Stimulated activated CD4-positive, alpha-beta T cell treated with anti-CD3 and anti-CD28 coated beads, TNF-alpha, amount 100 ng/mL, for 48 hours (primary cell): ENCODE data around the gene MXRA8.
A peak's percentile ranks its signal among the peaks of the same experiment; 100 is the strongest.
"Not testable (repeated sequence)": the region's sequence is repeated elsewhere in the genome, so short reads cannot be mapped to it uniquely, and the experiment has no call there.

Experiments
- DNase-seq, 3 donors: peaks; one replicate each; pipeline ENCODE4 v3.0.0-alpha.2; 2020; ENCODE audit warnings: low read depth in 3 of 3

MXRA8 gene, protein sequence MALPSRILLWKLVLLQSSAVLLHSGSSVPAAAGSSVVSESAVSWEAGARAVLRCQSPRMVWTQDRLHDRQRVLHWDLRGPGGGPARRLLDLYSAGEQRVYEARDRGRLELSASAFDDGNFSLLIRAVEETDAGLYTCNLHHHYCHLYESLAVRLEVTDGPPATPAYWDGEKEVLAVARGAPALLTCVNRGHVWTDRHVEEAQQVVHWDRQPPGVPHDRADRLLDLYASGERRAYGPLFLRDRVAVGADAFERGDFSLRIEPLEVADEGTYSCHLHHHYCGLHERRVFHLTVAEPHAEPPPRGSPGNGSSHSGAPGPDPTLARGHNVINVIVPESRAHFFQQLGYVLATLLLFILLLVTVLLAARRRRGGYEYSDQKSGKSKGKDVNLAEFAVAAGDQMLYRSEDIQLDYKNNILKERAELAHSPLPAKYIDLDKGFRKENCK

DNA sequence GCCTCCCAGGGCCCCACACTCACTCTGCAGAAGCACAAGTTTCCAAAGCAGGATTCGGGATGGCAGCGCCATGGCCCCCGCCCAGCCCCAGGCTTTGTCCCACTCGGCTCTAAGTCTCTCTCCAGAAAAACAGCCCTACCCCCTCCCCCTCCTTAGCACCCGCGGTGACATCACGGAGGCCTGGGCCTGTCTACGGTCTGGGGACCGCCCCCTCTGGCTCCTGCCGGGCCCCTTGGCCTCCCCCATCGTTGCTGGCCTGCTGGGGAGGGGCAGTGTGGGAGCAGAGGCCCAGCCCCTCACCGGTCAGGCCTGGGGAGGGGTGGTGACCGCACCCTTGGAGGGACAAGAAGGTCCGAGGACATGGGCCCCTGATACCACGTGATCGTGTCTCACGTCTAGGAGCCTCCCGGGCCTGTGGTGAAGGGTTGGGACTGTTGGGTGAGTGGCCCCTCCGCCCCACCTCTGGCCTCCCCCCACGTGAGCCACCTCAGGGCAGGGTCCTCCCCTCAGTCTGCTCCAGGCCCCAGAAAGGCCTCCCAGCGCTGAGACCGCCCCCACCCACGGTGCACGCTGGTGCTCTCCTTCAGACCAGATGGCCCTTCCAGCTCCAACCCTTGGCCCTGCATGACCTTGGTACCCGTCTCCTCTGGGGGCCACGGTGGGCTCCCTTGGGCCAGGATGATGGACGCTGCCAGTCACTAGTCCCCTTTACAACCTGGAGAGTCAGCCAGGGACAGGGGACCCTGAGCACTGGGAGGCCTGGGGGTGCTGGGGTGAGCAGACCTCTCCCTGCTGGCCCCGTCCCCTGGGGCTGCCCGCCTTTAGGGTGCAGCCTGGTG, at the start of gene MXRA8:
TSS of gene MXRA8 (minus strand) at position 123 of the 839 bp plus-strand sequence. CDS start at position 72, 51 bp downstream.
- DNase-seq = no peak

DNA sequence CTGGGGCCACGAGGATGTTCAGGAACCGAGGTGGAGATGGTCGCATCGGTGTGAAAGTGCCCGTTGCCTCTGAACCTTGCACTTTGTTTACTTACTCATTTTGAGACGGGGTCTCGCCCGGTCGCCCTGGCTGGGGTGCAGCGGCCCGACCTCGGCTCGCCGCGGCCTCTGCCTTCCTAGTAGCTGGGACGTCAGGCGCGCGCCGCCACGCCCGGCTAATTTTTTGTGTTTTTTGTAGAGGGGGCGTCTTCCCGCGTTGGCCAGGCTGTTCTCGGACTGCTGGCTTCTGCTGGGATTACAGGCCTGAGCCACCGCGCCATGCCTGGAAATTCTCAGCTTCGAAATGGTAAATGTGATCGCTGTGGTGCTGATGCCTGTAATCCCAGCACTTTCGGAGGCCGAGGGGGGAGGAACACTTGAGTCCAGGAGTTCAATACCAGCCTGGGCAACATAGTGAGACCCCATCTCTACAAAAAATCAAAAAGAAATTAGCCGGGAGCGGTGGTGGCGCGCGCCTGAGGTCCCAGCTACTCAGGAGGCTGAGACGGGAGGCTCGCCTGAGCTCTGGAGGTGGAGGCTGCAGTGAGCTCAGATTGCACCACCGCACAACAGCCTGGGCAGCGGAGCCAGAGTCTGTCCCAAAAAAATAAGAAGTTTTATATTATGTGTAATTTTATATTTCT, 49.4 kb upstream of the MXRA8 start:
- no peak for DNase-seq

DNA sequence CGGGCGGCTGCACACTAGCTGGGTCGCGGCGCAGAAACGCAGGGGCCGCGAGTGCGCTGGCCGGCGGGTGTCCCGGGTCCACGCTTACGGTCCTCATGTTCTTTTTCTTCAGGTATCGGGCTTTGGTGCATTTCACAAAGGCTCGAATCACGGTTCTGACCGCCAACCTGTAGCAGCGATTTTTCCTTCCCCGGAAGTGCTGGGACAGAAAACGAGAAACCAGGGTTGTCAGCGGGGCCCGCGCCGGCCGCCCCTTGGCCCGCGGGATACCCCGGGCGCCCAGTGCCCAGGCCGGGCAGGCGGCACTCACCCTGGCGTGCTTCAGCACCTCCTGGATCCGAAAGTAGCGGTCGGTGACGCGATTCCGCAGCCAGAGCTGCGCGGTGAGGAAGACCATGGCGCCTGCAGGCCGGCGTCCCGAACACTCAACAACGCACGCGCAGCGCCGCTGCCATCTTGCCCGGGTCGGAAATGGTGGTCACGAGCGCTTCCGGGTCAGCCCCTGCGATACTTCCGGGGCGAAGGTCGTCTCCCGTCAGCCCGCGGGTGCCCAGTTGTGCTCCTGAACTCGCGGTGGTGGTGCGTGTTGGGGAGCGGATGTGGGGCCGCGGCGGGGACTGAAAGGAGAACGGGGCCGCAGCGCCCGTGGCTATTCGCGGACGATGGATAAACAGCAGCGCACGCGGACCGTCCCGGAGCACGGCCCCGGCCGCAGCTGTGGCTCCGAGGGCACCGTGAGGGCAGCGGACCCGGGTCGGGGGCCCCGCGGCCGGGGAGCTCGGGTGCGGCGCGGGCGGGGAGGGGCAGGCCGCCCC, 48.7 kb upstream of the MXRA8 start, which contains the start of gene MRPL20:
TSS of gene MRPL20 (minus strand) at position 473 of the 815 bp plus-strand sequence. CDS start at position 397, 76 bp downstream.
- peak; percentile 91 to 93 (median 91) for DNase-seq

DNA sequence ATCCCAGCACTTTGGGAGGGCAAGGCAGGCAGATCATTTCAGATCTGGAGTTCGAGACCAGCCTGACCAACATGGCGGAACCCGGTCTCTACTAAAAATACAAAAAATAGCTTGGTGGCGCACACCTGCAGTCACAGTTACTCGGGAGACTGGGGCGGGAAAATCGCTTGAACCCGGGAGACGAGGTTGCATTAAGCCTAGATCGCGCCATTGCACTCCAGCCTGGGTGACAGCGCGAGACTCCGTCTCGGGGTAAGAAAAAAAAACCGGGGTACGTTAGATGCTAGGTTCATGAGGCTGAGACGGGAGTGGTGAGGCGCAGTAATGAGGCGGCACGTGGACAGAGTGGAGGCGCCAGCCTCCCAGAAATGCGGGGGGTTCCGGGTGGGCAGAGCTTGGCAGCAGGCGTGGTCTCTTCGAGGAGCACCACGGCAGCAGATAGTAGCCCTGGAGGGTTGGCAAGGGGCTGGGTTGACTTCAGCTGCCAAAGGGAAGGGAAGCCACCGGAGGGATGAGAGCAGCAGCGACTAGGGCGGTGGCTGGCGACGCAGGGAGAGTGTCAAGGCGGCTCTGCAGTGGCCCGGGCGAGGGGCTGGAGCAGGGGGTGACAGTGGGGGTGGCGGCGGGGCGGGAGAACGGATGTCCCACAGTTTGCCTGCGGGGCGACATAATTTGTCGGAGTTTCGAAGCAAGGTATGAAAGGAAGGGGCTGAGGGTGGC, 47.9 kb upstream of the MXRA8 start:
- DNase-seq = no peak

DNA sequence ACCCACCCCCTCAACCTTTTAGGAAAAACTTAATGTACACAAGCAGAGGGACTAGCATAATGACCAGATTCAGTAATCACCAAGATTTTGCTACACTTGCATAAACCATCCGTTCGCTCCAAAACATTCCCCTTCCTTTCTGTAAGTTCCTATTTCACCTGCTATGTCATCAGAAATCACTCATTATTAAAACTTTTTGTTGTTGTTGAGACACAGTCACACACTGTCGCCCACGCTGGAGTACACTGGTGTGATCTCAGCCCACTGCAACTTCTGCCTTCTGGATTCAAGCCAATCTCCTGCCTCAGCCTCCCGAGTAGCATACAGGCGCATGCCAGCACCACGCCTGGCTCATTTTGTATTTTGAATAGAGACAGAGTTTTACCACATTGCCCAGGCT, 45.3 kb upstream of the MXRA8 start:
- no peak for DNase-seq

DNA sequence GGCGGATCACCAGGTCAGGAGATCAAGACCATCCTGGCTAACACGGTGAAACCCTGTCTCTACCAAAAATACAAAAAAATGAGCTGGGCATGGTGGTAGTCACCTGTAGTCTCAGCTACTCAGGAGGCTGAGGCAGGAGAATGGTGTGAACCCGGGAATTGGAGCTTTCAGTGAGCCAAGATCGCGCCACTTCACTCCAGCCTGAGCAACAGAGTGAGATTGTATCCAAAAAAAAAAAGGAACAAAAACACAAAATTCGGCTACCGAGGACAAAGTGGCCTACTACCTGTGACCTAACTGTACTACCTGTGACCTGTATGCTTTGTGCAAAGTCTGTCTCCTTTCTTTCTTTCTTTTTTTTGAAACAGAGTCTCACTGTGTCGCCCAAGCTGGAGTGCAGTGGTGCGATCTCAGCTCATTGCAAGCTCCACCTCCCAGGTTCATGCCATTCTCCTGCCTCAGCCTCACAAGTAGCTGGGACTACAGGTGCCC, 44.6 kb upstream of the MXRA8 start:
- DNase-seq = not testable (repeated sequence)

DNA sequence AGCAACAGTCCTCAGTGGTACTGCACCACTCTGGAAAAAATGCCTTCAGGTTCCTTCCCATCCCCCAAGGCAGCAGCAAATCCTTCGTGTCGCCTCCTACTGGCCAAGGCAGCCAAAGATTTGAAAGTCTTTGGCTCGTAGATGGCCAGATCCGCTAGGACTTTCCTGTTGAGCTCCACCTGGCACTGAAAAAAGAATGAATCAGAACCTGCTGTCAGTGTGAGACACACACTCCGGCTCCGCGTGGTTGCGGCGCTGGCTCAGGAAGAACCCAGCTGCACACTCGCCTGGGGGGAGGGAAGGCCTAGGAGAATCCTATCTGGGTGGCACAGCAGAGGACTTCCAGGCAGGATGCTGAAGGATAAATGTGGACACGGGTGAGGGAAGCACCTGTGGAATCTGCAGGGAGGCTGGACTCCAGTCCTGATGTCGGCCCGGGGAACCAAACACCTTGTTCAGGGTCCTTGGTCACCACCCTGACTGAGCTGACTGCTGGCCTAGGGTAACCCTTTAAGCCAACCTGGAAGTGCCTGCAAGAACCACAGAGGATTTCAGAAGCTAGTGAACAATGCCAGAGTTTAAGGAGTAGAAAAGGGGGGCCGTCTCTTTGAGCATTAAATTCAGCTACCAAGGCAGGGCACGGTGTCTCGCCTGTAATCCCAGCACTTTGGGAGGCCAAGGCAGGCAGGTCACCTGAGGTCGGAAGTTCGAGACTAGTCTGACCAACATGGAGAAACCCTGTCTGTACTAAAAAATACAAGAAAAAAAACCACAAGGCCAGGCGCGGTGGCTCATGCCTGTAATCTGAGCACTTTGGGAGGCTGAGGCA, 43.9 kb upstream of the MXRA8 start:
- DNase-seq = peak in 1 of 3 donors; percentile 32

DNA sequence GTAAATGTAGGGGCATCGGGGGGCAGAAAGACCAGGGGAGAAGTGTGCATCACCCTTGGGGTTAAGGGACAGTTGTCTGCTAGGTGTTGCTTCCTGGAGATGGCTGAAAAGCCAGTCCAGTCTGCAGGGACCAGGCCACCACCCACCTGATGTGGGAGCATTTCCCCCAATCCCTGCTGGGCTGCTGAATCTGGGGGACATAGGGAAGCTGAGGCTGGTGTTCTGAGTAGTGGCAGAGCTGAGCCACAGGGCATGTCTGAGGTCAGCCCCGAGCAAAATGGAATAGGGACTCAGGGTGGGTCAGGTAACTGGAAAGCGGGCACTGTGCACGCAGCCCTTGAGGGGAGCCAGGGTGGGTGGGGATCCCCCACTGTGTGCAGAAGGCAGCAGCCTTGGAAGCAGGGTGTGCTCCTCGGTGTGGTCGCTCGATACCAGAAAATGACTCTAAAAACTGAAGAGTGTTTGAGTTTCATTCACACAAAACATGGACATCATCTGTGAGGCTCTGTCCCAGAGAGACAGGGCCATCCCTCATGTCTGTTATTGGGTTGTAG, 43.2 kb upstream of the MXRA8 start:
- DNase-seq = no peak

DNA sequence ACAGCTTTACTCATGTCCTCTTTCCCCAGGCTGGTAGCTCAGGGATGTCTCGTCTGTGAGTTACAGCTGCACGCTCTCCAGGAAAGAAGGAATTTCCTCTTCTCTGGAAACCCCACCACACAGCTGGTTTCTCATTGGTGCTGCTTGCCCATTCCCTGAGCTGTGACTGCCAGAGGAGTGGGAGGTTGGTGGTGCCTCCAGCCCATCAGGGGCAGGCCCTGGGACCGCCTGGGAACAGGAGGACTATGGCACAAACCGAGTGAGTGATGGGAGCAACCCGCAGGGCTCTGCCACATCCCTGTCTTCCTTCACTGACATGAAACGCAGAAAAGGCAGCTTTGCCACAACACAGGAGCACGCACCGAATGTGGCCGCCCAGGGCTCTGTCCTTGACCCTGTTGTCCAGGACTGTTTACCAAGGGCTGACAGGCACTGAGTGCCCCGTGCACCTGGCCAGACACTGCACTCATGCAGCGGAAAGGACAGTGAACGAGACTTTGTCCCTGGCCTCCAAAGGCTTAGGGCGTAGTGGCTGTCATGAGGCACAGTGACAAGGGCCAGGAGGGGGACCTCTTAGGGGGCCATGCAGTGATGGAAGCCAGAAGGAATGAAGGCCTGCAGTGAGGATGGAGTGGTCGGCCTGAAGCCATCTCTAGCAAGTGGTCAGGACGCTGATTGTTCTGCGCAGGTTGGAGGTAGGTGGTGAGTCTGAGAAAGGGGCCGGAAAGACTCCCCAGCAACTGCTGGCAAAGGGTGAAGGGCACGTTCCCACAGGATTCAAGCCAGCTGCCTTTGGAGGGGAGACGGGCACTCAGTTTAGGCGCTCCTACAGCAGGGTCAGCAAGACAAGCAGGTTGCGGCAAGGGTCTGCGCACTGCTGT, 42.5 kb upstream of the MXRA8 start:
- DNase-seq = no peak

DNA sequence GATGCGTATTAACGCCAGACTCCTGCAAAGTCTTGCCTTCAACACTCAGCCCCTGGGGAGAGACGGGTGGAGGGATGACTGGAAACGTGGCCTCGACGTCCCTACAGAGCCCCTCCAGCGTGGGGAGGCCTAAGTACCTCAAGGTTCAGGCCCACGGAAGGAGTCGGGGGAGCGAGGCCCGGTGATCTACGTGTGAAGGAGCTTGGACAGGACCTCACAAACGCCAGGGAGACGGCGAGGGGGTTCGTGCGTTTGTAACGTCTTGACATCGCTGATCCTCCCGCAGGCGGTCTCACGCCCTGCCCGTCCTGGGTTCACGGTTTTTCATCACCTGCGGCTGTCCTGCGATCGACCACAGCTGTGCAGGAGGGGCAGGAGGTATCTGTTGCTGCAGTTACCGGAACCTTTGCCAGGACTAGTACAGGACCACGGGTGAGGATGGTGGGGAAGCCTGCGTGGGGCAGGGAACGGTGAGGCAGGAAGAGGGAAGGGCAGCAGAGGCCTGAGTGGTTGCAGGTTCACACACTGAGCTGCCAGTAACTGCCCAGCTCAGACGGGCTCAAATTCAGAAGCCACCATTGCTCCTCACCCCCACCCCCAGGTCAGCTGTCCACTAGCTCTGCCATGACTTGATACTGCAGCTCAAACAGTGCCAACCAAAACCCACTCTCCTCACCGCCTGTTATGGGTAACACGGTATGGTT, 41.7 kb upstream of the MXRA8 start:
- no peak for DNase-seq

DNA sequence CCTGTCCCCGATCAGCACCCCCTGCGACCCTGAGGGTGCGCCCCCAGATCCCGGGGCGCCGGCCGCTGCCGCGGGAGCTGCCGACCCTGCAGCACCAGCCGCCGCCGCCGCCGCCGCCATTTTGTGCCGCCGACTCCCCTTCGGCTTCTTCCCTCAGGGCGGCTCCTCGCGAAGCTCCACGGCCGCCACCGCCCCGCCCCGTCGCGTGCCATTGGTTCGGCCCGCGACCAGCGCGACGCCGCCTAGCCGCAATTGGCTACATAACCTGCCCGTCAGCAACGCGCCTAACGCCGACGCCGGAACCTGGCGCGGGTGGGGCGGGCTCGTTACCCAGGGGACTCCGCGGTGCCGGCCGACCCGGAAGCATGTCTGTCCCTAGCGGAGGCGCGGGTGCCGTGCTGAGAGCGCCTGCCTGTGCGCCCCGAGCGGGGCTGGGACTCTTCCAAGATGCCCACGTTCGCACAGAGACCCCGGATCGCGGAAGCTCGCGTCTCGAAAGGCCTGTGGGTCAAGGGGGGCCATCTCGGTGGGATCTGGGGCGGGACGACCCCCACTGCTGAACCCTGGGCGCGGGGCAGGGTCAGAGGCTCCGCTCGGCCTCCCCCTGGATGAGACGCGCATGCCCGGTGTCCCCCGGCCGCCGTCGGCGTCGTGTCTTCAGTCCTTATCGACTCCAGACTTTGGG, 41.0 kb upstream of the MXRA8 start, which contains the start of gene CCNL2:
TSS of gene CCNL2 (minus strand) at position 149 of the 685 bp plus-strand sequence. CDS start at position 120, 29 bp downstream.
- peak; percentile 99 for DNase-seq

DNA sequence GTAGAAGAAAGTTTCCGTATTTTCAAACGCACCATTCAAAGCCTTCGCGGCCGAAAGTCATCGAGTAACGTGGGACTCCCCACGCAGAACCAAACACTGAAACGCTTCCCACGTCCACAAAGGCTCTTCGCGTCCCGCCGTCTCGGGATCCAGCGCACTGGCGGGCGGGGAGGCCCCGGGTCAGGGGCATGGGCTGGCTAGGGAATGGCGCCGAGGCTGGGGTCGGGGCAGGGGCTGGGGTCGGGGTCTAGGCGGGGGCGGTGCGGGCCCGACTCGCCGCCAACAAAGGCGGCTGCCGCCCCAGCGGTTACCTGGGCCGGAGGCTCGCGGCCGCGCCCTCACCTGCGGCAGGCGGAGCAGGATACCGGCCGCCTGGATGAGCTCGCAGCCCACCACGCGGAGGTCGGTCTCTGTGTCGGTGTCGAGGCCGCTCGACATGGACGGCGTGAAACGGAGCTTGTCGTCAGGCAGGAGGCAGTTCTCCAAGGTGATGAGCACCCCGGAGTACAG, 40.4 kb upstream of the MXRA8 start:
- no peak for DNase-seq

DNA sequence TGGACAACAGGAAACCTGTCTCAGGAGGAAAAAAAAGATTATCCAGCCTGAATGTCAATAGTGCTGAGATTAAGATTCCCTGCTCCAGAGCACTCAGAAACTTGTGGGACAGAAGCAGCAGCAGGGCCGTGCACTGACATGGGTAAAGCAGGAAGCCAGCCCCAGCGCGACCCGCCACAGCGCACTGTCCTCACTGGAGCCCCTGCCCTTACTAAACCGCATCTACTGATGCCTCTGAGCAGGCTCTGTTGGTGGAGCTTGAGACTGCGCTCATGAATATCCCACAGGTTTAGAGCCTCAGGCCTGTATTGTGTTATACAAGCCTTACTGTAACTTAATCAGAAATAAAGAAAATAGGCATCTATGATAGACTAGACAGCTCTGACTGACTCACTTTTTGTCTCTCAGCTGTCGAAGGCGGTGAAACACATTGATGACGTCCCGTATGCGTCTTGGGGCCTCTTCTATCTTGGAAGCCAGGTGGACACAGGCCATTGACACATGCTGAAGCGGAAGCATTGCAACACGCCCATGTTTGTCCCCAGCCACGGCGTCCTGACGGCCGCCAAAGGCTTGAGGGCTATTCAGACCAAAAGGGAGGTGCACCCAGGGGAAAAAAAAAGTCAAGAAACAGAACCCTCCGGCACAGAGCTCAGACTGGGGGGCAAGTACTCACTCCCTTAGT, 39.6 kb upstream of the MXRA8 start:
- DNase-seq = no peak

DNA sequence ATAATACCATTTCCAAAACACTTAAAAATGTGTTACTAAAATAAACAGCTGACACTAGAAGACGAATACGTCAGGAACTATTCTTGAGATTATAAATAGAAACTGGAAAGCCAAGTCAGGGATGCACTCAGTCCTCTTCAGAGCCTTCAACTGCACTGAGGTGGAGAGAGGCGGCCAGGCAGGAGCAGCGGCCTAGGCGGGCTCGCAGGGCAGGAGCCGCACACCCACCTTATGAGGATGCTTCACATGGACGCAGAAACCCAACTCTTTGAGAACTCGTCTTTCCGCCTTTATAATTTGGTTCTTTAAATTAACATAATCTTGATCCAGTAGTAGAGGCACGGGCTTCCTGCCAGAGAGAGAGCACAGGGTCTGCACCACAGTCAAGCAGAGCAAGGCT, 36.8 kb upstream of the MXRA8 start:
- DNase-seq = no peak

DNA sequence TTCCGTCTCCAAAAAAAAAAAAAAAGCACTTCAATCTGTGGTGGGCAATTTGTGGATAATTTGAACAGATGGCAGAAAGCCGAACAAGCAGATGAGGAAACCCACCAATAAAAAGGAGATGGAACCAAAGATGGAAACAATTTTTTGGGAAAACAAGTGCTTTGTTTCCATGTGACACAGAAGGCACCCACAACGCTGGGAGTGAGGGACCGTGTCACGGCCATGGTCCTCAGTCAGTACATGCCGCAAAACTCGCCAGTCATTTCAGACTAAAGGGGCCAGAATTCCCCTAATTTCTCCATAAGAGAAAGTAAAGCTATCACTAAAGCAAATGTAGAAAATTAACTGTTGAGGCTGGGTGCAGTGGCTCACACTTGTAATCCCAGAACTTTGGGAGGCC, 35.8 kb upstream of the MXRA8 start:
- no peak for DNase-seq

DNA sequence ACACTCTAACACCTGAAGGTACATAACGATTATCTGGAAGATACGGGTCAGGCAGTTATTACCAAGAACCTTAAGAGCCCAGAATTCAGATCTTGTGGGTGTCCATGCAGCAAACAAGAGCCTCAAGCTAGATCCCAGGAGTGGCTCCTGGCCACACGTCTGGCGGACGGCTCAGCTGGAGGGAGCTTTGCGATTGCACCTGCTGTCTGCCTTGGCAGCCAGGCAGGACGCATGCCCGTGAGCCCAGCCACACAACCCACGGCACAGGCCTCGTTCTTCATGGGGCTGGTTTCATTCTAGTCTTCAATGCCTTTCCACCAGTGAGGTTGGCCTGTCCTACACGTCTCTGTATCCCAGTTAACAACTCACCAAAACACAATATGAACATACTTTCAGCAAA, 35.1 kb upstream of the MXRA8 start:
- no peak for DNase-seq
